22Rv1 (cell line): Measurements from ENCODE around the gene VCAN.

Experiments
- H3K27ac ChIP-seq: fragments of 450-650 bp; 2 replicates; pipeline ENCODE4 v1.5.1; 2017
- CTCF ChIP-seq: fragments of 450-650 bp; IDR thresholded peaks from 2 replicates; pipeline ENCODE4 v1.5.1; 2017; ENCODE audit warnings: mild to moderate bottlenecking
- ZFX ChIP-seq: fragments of 450-650 bp; IDR thresholded peaks from 2 replicates; pipeline ENCODE4 v1.6.1; 2017; ENCODE audit warnings: antibody characterized with exemption, borderline replicate concordance

VCAN gene

GRCh38 chr5:83542839-83543238 is 71.3 kb downstream of the VCAN start:
- no peak for TF ChIP-seq CTCF
- no peak for TF ChIP-seq ZFX

GRCh38 chr5:83543898-83544297 is 72.4 kb downstream of the VCAN start:
- no peak overlapping the region for H3K27ac ChIP-seq
- no peak for TF ChIP-seq ZFX
- TF ChIP-seq CTCF: no peak

More at GRCh38 chr5:83542839-83543238, 71.3 kb downstream of the VCAN start:
- no peak overlapping the region for H3K27ac ChIP-seq

- no peak for TF ChIP-seq CTCF
- TF ChIP-seq ZFX: no peak
- H3K27ac ChIP-seq: no peak overlapping the region
Measured at GRCh38 chr5:83547161-83547560, 75.6 kb downstream of the VCAN start.

- TF ChIP-seq ZFX: no peak
- no peak for TF ChIP-seq CTCF
- no peak overlapping the region for H3K27ac ChIP-seq
Measured at GRCh38 chr5:83547889-83548288, 76.3 kb downstream of the VCAN start.

GRCh38 chr5:83548581-83548980 is 77.0 kb downstream of the VCAN start:
- no peak overlapping the region for H3K27ac ChIP-seq

GRCh38 chr5:83549076-83549475 is 77.5 kb downstream of the VCAN start:
- no peak for TF ChIP-seq ZFX
- TF ChIP-seq CTCF: no peak
- no peak overlapping the region for H3K27ac ChIP-seq

More at GRCh38 chr5:83548581-83548980, 77.0 kb downstream of the VCAN start:
- no peak for TF ChIP-seq CTCF
- TF ChIP-seq ZFX: no peak

GRCh38 chr5:83549674-83550073 is 78.1 kb downstream of the VCAN start:
- TF ChIP-seq ZFX (no peak), CTCF (no peak)
- no peak overlapping the region for H3K27ac ChIP-seq
